HG03045 (cell line): ENCODE measurements around the gene NDUFAF8.
A peak's percentile ranks its signal among the peaks of the same experiment; 100 is the strongest.

Experiments
- ATAC-seq: cut with Tn5 transposase; IDR thresholded peaks from one replicate; pipeline ENCODE4 v1.9.1; 2021; ENCODE audit warnings: mild to moderate bottlenecking, moderate library complexity; ENCODE audit not compliant: unreplicated experiment

NDUFAF8 gene, protein sequence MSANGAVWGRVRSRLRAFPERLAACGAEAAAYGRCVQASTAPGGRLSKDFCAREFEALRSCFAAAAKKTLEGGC

DNA sequence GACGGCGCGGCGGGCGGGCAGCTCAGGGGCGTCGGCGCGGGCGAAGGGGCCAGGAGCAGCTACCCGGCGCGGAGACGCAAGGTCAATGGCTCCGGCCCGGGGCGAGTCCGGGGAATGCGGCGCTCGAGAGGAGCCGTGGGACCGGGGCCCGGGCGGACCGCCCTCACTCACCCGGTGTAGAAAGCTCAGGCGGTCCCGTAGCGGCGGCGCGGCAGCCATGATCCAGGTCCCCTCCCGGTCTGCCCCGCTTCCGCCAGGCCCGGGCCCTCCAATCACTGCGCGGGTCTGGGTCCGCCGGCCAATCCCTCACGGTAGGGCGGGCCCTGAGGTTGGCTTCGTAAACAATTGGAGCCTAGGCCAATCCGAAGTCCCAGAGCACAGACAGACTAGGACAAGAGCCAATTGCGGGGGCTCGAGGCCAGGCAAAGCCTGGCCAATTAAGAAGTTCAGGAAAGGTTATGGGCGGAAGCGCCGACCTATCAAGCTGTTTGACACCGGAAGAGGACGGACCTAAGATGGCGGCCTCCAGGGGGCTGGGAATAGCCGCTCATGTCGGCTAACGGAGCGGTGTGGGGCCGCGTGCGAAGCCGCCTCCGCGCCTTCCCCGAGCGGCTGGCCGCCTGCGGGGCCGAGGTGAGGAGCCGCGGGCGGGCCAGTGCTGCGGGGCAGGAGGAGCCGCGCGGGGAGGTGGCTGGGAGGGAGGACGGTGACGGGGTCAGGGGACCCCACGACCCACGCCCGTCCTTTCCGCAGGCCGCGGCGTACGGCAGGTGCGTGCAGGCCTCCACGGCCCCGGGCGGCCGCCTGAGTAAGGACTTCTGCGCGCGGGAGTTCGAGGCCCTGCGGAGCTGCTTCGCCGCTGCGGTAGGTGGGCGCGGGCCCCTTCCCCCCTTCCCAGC lies at the start of gene NDUFAF8, which contains the start of gene TEPSIN:
Gene NDUFAF8, plus strand, starts transcription at position 504 of the 899 bp plus-strand sequence. Its CDS starts 46 bp downstream, at position 550.
Gene TEPSIN, minus strand, starts transcription at position 241 of the 899 bp plus-strand sequence. Its CDS starts 22 bp downstream, at position 219.
- ATAC-seq = peak; percentile 88

DNA sequence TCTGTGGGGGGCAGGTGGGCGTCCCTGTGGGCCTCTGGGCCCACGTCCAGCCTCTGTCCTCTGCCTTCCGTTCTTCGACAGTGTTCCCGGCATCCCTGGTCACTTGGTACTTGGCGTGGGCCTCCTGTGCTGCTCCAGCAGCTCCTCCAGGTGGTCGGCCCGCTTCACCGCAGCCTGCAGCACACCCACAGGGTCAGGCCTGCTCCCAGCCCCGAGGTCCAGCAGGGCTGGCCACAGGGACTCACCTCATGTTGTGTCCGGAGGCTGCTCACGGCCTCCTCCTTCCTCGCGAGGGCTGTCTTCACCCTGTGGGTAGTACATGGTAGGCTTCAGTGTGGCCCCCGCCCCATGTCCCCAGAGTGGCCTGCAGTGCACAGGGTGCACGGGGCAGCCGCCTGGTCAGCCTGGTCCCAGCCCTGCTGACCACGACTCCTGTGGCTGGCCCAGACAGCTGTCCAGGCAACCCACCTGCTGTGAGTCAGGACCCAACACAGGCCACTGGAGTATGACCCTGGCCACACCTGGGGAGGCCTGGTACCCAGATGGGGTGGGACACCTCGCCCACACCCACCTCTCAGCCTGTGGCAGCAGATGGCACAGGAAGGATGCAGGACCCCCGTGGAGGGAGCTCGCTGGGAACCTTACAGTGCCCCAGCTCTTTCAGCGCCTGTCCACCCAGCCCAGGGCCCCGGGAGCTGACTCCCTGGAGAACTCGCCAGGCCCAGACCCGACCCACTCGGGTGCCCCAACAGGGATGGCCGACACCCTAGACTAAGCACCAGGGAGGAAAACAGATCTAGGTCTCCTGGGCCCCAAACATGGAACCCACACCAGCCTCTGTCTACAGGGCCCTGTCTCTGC lies 49.2 kb upstream of the NDUFAF8 start:
- no peak for ATAC-seq

DNA sequence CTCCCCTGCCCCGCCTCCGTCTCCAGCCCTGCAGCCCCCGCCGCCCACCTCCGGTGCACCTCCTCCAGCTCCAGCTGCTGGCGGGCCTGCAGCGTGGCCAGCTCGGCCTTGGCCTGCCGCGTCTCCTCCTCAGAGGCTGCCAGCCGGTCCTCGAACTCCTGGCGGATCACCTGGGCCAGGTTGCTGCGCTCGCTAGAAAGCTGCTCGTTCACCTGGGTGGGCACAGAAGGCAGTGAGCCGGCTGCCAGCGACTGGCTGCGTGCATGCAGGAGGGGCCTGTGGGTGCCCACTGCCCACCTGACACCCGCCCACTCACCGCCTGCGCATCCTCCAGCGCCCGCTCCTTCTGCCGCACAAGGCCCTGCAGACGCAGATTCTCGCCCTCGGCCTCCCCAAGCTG lies 48.5 kb upstream of the NDUFAF8 start:
- no peak for ATAC-seq

DNA sequence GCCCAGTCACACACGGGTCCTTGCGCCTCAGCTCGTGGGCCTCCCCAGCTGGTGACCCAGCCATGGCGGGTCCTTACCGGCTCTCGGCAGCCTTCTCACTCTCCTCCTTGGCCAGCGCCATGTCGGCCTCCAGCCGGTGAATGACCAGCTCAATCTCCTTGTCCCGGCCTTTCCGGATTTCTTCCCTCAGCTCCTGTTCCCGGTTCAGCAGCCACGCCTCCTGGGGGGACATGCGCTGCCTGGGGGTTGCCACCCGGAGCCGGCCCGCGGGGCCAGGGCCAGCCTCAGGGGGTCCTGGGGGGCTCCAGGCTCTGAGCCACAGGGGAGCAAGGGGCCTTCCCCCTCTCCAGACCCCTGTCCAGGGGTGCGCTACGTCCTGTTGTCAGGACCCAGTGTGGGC lies 48.0 kb upstream of the NDUFAF8 start:
- no peak for ATAC-seq

DNA sequence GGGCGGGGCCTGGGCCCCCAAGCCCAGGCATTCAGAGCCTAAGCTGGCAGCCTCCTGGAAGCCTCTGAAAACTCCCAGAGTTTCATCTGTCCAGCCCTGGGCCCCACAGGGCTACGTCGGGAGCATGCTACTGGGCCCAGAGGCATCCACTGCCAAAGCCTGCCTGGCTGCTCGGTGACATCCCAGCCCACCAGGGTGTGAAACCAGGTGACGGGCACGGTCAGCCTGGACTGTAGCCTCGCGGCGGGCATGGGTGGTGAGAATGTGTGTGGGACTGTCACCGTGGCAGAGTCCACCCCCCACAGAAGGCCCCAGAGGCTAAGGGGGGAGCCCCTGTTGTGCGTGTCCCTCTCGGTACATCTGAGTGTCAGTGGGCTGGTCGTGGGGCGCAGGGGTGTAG lies 47.5 kb upstream of the NDUFAF8 start:
- no peak for ATAC-seq

DNA sequence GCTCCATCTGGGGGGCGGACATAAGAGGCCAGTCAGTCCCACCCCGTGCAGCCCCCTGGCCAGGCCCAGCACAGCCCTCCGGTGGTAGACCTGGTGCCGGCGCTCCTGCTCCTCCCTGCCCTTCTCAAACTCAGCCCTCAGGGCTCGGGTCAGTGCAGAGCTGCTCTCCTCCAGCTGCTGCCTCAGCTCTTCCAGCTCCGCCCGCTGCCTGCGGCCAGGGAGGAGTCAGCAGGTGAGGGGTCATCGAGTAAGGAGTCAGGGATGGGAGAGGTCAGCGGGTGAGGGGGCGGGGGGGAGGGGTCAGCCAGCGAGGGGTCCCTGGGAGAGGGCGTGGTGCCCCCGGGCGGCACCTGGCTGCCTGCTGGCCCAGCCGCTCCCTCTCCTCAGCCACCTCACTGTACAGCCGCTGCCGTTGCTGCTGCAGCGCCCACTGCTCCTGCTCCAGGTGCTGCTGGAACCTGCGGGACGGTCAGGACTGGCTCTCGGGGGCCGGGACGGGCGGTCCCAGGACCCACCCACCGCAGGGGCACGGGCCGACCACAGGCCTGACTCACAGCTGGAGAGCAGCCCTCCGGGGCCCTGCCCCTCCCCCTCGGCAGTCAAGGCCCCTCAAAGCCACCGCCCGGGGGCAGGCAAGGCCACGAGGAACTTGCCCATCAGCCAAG lies 46.6 kb upstream of the NDUFAF8 start:
- no peak for ATAC-seq

DNA sequence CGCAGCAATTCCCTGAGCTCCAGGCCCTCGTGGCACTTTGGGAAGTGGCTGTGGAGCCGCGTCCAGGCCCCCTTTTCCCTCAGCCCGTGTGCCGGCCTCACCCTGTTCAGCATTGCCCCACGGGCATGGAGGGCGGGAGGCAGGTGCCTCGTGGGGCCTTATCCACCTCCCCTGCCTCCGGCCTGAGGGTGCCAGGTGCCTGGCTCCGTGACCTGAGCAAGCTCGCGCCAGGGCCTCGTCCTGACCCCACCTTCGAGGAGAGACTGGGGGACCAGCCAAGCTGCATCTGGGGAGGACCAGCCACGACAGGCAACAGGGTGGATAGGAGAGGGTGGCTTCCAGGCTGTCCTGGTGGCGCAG lies 46.1 kb upstream of the NDUFAF8 start:
- no peak for ATAC-seq

DNA sequence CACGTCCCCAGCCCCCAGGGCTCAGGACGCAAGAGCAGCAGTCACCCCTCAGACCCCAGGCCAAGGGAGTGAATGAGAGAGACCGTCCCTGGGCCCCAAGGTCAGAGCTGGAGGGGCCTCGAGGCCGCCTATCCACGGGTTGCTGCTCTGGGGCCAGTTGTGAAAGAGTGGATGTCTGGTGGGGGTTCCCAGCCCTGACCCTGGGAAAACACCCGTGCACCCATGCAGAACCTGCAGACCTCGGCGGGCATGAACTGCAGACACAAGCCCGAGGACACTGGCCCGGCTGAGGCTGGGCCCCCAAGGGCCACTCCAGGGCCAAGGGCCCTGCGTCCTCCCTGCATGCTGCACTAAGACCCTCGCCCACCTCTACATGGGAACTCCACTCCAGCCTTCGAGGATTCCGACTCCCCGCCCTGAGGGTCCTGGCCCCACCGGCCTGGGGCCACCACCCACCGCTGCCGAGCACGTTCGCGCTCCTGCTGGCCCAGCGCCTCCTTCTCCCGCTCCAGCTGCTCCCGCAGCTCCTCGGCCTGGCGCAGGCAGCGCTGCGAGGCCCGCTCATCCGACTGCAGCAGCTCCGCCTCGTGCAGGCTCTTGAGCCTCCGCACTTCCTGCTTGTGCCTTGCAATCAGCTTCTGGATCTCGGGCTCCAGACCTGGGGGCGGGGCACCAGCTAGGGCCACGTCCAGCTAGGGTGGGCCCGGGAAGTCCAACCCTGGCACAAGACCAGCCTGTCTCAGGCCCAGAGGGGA lies 45.5 kb upstream of the NDUFAF8 start:
- no peak for ATAC-seq

DNA sequence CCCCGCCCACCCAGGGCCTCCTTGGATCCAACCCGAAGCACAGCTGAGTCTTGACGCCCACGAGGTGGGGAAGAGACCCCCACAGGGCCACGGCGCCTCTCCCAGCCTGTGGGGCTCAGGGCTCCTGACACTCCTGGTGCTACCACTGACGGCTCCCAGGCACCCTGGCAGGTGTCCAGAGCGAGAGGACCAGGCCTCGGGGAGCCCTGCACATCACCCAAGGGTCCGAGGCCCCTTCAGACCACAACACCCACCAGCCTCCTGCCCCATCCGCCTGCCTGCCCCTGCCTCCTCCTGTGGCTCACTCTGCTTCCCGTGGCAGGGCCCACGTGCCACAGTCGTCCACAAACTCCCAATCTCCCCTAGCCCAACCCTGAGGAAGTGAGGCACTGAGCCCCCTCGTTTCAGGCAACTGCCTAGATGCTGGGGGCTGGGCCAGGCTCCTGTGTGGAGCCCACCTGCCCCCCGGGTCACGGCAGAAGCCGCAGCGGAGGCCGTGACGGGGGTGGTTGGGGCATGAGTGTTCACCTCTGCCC lies 44.8 kb upstream of the NDUFAF8 start:
- ATAC-seq = no peak

DNA sequence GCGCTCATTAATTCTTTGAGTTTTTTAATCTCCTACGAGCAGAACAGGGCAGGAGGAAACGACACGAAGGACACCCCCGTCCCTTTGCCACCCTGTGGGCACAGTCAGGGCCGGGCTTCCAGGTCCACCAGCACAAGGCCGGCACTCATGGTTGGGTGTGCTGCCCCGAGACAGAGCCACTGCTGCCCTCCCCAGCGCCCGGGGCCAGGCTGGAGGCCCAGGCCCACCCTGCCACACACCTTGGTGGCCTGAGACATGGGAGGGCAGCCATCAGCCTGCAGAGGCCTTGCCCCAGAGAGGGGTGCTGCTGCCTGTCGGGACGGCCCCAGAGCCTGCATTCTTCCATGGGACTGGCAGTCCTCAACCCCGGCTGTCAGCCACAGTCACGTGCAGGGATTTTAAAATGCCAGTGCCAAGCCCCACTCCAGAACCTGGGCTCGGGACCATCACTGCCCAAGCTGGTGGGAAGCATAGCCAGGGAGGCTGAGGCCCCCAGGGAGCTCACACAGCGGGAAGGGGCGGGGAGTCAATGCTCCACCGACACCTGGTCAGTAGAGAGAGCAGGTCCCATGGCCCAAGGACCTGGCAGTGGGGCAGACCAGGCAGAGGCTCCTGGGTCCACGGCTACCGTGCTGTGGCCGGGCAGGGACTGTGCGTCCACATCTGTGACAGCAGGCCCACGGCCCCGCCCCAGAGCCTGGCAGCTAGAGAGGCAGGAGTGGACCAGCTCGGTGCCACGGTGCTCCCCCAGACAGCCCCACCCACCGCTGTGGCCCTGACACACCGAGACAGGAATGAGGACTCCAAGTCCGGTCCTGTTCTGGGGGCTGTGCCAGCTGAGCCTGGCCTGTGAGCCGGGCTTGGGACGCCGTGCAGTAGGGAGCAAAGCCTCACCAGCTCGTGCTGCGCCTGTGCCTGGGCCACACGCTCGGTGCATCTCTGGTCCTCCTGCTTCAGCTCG lies 43.9 kb upstream of the NDUFAF8 start:
- ATAC-seq = no peak

DNA sequence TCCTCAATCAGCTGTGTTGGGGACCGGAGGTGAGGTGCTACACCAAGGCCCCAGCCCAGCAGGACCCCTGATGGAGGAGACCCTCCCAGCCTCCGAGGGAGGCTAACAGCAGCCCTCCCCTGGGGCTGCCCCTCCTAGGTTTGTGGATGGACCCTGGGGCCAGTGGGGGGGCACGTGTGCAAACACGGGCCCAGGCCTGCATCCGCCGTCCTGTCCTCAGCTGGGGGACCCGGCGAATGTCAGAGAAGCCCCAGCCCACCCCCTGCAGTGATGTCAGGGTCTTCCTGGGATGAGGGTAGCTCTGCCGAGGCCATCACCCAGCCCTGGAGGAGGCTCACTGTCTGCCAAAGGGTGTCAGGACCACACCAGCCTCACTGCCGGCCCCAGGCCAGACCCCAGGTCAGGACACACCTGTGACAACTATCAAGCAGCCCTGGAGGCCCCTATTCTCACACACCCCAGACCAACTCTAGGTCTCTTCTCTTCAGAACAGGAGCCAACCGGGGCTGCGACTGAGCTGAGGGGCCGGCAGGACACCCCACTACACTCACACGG lies 43.1 kb upstream of the NDUFAF8 start:
- ATAC-seq = no peak

DNA sequence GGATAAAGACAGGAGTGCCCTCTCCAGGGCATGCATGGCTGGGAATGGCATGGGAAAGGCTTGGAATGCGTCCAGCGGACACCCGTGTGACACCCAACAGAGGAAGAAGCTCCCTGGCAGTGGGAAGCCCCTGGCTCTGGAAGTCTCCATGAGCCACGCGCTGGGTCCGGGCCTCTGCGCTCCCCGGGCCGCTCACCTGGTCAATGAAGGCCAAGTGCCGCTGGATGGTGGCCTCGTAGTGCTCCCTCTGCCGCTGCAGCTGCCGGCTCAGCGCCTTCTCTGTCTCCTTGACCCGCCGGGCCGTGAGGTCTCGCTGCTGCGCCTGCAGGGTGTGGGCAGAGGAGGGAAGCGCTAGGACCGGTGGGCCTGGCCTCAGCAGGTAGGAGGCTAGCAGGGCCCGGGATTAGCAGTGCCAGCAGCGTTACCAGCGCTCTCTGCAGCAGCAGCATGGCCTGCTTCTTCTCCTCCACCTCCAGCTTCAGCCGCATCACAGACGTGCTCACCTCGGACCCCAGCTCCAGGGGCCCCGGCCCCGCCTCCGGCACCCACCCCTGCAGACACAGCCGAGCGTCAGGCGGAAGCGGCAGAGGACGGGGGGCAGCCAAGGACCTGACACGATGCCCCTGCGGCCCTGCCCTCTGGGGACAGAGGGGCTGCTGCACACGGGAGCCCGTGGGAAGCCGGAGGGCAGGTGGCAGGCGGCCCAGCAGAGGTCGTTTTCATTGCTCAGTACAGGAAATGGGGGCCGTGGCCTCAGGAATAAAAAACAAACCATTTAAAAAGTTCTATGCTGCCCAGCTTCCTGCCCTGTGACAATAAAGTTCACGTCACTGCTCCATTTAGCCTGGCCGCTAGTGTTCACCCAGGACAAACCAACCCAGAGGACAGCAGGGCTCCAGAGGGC lies 42.4 kb upstream of the NDUFAF8 start:
- no peak for ATAC-seq

DNA sequence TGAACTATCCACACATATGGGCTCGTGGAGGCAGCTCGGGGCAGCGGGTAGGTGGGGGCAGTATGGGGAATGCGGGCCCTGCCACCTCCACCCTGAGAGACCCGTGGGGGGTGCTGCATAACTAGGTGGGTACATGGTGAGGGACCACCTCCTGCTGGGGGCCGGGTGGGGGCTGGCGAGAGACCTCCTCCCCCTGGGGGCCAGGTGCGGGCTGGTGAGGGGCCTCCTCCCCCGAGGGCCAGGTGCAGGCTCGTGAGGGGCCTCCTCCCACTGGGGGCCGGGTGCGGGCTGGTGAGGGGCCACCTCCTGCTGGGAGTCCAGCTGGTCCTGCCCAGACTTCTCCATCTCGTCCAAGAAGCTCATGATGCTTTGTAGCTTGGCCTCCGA lies 41.7 kb upstream of the NDUFAF8 start:
- ATAC-seq = no peak

DNA sequence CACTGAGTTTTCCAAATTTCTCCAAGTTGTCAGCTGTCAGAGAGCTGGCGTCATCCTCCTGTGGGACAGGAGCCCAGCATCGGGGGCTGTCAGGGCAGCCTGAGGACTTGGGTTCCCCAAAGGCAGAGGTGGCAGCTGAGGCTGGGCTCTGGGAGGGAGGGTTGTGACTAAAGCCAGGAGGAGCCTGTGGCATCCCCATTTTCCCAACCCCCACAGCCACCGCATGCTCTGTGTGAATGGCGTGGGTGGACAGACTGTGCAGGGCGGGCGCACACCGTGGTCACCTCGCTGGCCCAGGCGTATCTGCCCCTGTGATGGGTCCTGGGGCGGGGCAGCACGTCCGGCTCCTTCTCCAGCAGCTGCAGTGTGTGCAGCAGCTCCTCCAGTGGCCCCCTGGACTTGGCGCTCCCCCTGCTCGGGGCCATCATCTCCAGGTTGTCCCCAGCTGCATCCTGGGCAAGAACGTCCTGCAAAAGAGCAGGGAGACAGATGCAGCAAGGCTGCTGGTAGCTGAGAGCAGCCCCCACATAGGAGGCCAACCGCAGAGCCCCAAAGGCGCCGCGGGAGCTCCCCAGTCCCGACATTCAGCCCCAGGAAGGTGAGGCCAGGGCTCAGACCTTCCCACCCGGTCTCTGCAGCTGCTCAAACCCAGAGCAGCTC lies 41.2 kb upstream of the NDUFAF8 start:
- ATAC-seq = no peak

DNA sequence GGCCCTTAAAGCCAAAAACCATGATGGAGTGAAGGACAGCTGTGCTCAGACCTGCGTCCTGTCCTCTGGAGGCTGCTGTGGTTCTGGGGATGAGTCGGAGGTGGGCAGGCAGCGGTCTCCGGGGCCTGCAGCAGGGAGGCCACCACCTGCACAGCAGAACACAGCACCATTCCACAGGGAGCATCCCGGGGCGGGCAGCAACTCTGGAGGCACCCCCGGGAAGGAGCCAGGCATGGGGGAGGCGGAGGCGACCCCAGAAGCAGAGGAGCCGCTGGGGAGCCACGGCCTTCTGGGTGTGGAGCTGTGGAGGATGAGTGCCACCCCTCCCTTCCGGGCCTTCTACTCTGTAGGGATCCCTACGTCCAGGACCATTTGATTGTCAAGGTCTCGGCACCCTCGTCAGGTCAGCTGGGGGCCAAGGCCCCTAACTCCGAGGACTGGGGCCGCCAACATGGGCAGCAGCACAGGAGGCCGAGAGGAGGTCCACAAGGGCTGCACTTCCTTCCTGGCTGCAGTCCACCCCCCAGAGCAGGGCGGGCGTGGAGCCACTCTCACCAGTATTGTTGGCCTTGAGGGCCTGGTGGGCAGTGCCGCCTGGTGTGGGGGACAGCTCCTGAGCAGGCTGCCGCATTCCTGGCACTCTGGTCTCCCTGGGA lies 40.2 kb upstream of the NDUFAF8 start:
- ATAC-seq = no peak

DNA sequence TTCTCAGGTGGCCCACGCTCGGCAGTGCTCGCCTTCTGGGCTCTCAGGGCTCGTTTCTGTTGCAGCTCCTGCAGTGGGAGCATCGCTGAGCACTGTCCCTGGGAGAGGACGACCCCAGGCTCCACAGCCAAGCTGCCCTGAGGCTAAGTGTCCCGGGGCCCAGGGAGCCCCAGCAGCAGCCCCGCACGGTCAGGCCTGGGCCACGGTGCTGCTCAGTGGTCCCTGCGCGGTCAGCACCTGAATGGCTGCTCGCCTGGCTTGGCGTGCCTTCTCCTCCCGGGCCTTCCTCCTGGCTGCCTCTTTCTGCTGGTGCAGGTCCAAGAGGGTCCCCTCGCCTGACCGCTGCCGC lies 39.7 kb upstream of the NDUFAF8 start:
- ATAC-seq = no peak

DNA sequence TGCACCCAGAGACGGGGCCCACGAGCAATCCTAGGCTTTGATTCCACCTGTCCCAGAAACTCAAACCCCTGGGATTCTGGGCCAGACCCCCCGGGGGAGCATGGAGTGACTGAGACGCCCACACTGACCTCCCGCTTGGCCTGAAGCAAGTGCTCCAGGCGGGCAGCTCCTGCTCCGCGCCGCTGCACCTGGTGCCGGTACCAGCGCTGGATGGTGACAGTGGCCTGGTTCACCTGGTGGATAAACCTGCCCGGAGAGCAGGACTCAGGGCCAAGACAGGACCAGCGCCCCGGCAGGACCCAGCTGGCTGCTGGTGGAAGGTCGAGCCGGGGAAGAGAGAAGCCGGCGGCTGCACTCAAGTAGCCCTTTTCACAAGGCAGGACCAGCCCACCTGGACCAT lies 38.9 kb upstream of the NDUFAF8 start:
- ATAC-seq = no peak
